Spinal cord (tissue), 10 donors: ENCODE data around the gene CASP6. TPM values are rescaled to one million over a fixed set of nuclear protein-coding genes. Genes with fewer than 3 reads are reported as not detected.

Experiments
- DNase-seq, 6 donors: peaks; one replicate each; pipeline versions ENCODE4 v3.0.0 to v3.0.0-alpha.2; 2013 to 2015; ENCODE audit warnings: low spot score in 6 of 6, low read depth in 4 of 6
- H3K27ac ChIP-seq: one replicate; pipeline ENCODE4 v1.5.1; 2013; ENCODE audit warnings: low read depth, low read length, control low read depth
- H3K27me3 ChIP-seq: one replicate; pipeline ENCODE4 v1.6.1; 2013; ENCODE audit warnings: low read length; ENCODE audit not compliant: control insufficient read depth, insufficient read depth
- H3K36me3 ChIP-seq: one replicate; pipeline ENCODE4 v1.6.1; 2013; ENCODE audit warnings: low read length; ENCODE audit not compliant: control insufficient read depth, insufficient read depth
- H3K4me1 ChIP-seq: one replicate; pipeline ENCODE4 v1.6.1; 2013; ENCODE audit warnings: low read length; ENCODE audit not compliant: control insufficient read depth, insufficient read depth
- H3K4me3 ChIP-seq: one replicate; pipeline ENCODE4 v1.5.1; 2013; ENCODE audit warnings: low read depth, low read length, control low read depth
- H3K9me3 ChIP-seq: one replicate; pipeline ENCODE4 v1.6.1; 2013; ENCODE audit warnings: low read length; ENCODE audit not compliant: control insufficient read depth, insufficient read depth
- WGBS: methylation state at CpG from one replicate; pipeline ENCODE4 v1.1.5; 2013; ENCODE audit warnings: missing lambda C conversion rate; ENCODE audit not compliant: insufficient coverage; 5-methylcytosine and 5-hydroxymethylcytosine counted together
- polyA plus RNA-seq, 2 donors: library from polyadenylated mRNA; unstranded; fragments of 120-200 nt; gene quantifications; one replicate each; pipeline ENCODE4 v1.2.1, GENCODE V29; 2013; ENCODE audit not compliant: insufficient read length in 2 of 2
- total RNA-seq, 2 donors: library from RNA; depleted of rRNA in 1 of 2; stranded (reverse); fragments of 120-200 nt in 1 of 2; fragments of >200 nt in 1 of 2; gene quantifications; one replicate each; pipeline versions ENCODE4 v1.2.3 to v1.2.4, GENCODE V29; 2013 to 2014
- donor health status: healthy.

CASP6 gene
- total and polyA plus RNA-seq, 4 donors = 11.8 to 20.9 (median 14.3) TPM

GRCh38 chr4:109738104-109738872 lies 35.0 kb upstream of the CASP6 start:
- no peak for DNase-seq
- H3K27me3 ChIP-seq = no peaks in the 10 kb centered on the region
- no peak overlapping the region for H3K27ac ChIP-seq
- H3K4me3 ChIP-seq = no peak overlapping the region
- 90% methylated on average over 7 of the region's 10 CpGs for WGBS
- no peaks in the 10 kb centered on the region for H3K4me1 ChIP-seq
- no peaks in the 10 kb centered on the region for H3K36me3 ChIP-seq
- H3K9me3 ChIP-seq = no peaks in the 10 kb centered on the region

GRCh38 chr4:109735566-109736365 lies 32.5 kb upstream of the CASP6 start:
- H3K36me3 ChIP-seq = no peaks in the 10 kb centered on the region
- H3K4me3 ChIP-seq = no peak overlapping the region
- H3K4me1 ChIP-seq = no peaks in the 10 kb centered on the region
- DNase-seq = no peak
- H3K9me3 ChIP-seq = no peaks in the 10 kb centered on the region
- H3K27ac ChIP-seq = no peak overlapping the region
- no peaks in the 10 kb centered on the region for H3K27me3 ChIP-seq
- 63% methylated on average over 1 of the region's 7 CpGs for WGBS

GRCh38 chr4:109733728-109734127 lies 30.5 kb upstream of the CASP6 start:
- Histone ChIP-seq H3K4me3 (no peak overlapping the region), H3K27ac (no peak overlapping the region), H3K4me1 (peaks cover 6% of the 10 kb centered on the region), H3K27me3 (no peaks in the 10 kb centered on the region), H3K9me3 (no peaks in the 10 kb centered on the region), H3K36me3 (no peaks in the 10 kb centered on the region)
- no peak for DNase-seq
- 97% methylated on average over 3 of the region's 5 CpGs for WGBS

GRCh38 chr4:109730619-109731545 lies 27.6 kb upstream of the CASP6 start:
- H3K27ac ChIP-seq = peak overlapping the region; percentile 54
- WGBS = 88% methylated on average over 10 of the region's 21 CpGs
- peaks cover 6% of the 10 kb centered on the region for H3K4me1 ChIP-seq
- no peaks in the 10 kb centered on the region for H3K27me3 ChIP-seq
- DNase-seq = peak in 1 of 6 donors; percentile 31
- H3K36me3 ChIP-seq = no peaks in the 10 kb centered on the region
- peak overlapping the region; percentile 81 for H3K4me3 ChIP-seq
- H3K9me3 ChIP-seq = no peaks in the 10 kb centered on the region

GRCh38 chr4:109729718-109730618 lies 26.7 kb upstream of the CASP6 start, which contains the start of gene PLA2G12A:
Gene PLA2G12A, minus strand, starts transcription at chr4:109730070. Its CDS starts 261 bp downstream, at chr4:109729809.
- WGBS = under 1% methylated on average over 77 of the region's 83 CpGs
- Histone ChIP-seq H3K4me3 (peak within 1 kb of the TSS; percentile 81), H3K36me3 (no peaks in the 10 kb centered on the region), H3K9me3 (no peaks in the 10 kb centered on the region), H3K27me3 (no peaks in the 10 kb centered on the region), H3K27ac (peak within 1 kb of the TSS; percentile 54), H3K4me1 (peaks cover 6% of the 10 kb centered on the region)
- DNase-seq = peak; percentile 44 to 91 (median 60)

- peaks cover 6% of the 10 kb centered on the region for H3K4me1 ChIP-seq
- peak overlapping the region; percentile 81 for H3K4me3 ChIP-seq
- DNase-seq = peak in 1 of 6 donors; percentile 29
- no peak overlapping the region for H3K27ac ChIP-seq
- 0% methylated on average over 20 of the region's 25 CpGs for WGBS
- no peaks in the 10 kb centered on the region for H3K36me3 ChIP-seq
- no peaks in the 10 kb centered on the region for H3K27me3 ChIP-seq
- no peaks in the 10 kb centered on the region for H3K9me3 ChIP-seq
Measured at GRCh38 chr4:109729117-109729717, 26.0 kb upstream of the CASP6 start.

- no peaks in the 10 kb centered on the region for H3K36me3 ChIP-seq
- no peak overlapping the region for H3K4me3 ChIP-seq
- H3K27me3 ChIP-seq = no peaks in the 10 kb centered on the region
- 92% methylated on average over 4 of the region's 6 CpGs for WGBS
- DNase-seq = no peak
- H3K9me3 ChIP-seq = no peaks in the 10 kb centered on the region
- H3K27ac ChIP-seq = no peak overlapping the region
- peaks cover 6% of the 10 kb centered on the region for H3K4me1 ChIP-seq
Measured at GRCh38 chr4:109728385-109728784, 25.1 kb upstream of the CASP6 start.

- Histone ChIP-seq H3K27ac (no peak overlapping the region), H3K4me1 (no peaks in the 10 kb centered on the region), H3K36me3 (no peaks in the 10 kb centered on the region), H3K4me3 (no peak overlapping the region), H3K27me3 (no peaks in the 10 kb centered on the region), H3K9me3 (no peaks in the 10 kb centered on the region)
- no peak for DNase-seq
- 72% methylated on average over 2 of the region's 2 CpGs for WGBS
Measured at GRCh38 chr4:109723110-109723509, 19.9 kb upstream of the CASP6 start.
